ENCODE measurements around the gene HOXD3. TPM values are rescaled to one million over a fixed set of nuclear protein-coding genes. Genes with fewer than 3 reads are reported as not detected.

Gene HOXD3
- polyA plus RNA-seq, 1 experiment: not detected

DNA sequence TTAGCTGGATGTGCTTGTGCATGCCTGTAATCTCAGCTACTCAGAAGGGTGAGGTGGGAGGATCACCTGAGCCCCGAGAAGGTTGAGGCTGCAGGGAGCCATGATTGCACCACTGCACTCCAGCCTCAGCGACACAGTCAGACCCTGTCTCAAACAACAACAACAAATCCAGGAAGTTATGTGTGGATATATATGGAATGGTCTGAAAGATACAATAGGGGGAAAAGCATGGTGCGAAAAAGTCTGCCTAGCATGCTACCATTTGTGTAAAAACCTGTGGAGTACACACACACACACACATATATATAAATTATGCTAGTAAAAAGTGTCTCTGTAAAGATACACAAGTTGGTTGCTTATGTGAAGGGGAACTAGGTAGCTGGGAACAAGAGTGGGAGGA, 24.4 kb downstream of the HOXD3 start:
- no peak overlapping the region for H3K27ac ChIP-seq (ENCODE audit: low read depth, low read length)
- no peak for DNase-seq (ENCODE audit: low read depth, low spot score)
- H3K4me3 ChIP-seq (ENCODE audit: low read depth, low read length): no peak overlapping the region
- peaks cover 44% of the 10 kb centered on the region for H3K27me3 ChIP-seq (ENCODE audit: control insufficient read depth, insufficient read depth, low read length)
- ChIA-PET POLR2A (no interaction called here), CTCF (no interaction called here)
- H3K9me3 ChIP-seq (ENCODE audit: control insufficient read depth, insufficient read depth, low read length): no peaks in the 10 kb centered on the region; the same call in 1 of the 2 replicates
- TF ChIP-seq, protein P1, sequence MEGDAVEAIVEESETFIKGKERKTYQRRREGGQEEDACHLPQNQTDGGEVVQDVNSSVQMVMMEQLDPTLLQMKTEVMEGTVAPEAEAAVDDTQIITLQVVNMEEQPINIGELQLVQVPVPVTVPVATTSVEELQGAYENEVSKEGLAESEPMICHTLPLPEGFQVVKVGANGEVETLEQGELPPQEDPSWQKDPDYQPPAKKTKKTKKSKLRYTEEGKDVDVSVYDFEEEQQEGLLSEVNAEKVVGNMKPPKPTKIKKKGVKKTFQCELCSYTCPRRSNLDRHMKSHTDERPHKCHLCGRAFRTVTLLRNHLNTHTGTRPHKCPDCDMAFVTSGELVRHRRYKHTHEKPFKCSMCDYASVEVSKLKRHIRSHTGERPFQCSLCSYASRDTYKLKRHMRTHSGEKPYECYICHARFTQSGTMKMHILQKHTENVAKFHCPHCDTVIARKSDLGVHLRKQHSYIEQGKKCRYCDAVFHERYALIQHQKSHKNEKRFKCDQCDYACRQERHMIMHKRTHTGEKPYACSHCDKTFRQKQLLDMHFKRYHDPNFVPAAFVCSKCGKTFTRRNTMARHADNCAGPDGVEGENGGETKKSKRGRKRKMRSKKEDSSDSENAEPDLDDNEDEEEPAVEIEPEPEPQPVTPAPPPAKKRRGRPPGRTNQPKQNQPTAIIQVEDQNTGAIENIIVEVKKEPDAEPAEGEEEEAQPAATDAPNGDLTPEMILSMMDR (IDR thresholded peaks at IDR 0.05; ENCODE audit: low read depth, low read length): no peak

DNA sequence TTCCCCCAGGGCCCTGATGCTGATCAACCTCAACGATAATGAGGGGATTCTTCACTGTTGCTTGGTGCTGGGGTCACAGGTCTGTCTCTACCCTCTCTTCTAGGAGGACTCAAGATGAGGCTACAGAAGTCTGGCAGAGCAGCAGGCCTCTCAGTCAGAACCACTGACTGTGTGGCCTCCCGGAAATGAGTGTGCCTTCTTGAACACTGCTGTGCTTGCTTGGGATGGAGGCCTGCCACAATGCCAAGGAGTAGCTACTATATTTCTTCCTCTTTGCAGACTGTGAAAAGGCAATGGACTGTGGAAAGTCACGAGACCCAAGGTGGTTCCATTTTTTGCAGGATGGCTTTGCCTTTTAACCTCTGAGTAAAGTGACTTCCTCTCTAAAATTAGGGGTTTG, 25.6 kb downstream of the HOXD3 start:
- Histone ChIP-seq H3K27me3 (ENCODE audit: control insufficient read depth, insufficient read depth, low read length) (peaks cover 45% of the 10 kb centered on the region), H3K4me3 (ENCODE audit: low read depth, low read length) (no peak overlapping the region), H3K27ac (ENCODE audit: low read depth, low read length) (no peak overlapping the region), H3K9me3 (ENCODE audit: control insufficient read depth, insufficient read depth, low read length) (no peaks in the 10 kb centered on the region; the same call in 1 of the 2 replicates)
- TF ChIP-seq, protein P1 (IDR thresholded peaks at IDR 0.05; ENCODE audit: low read depth, low read length): no peak
- ChIA-PET CTCF (no interaction called here), POLR2A (no interaction called here)
- DNase-seq (ENCODE audit: low read depth, low spot score): no peak

DNA sequence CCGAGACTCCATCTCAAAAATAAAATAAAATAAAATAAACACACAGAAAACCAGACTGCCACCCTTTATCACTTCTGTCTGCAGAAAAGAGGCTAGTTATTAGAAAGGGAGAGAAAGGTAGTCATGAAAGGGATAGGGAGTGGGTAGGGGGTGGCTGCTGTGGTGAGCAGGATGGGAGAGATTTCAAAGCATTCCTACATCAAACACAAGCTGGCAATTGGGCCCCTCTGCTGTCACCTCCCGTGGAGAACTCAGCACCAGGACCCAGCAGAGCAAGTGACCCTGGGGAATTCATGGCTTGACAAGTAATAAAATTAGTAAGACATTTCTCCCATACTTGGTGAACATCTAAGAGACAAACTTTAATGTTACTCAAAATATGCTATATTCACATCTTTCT, 27.6 kb downstream of the HOXD3 start:
- Histone ChIP-seq H3K9me3 (ENCODE audit: control insufficient read depth, insufficient read depth, low read length) (no peaks in the 10 kb centered on the region; the same call in 1 of the 2 replicates), H3K27me3 (ENCODE audit: control insufficient read depth, insufficient read depth, low read length) (peaks cover 42% of the 10 kb centered on the region), H3K4me3 (ENCODE audit: low read depth, low read length) (no peak overlapping the region), H3K27ac (ENCODE audit: low read depth, low read length) (no peak overlapping the region)
- POLR2A ChIA-PET: no interaction called here
- DNase-seq (ENCODE audit: low read depth, low spot score): no peak
- TF ChIP-seq, protein P1 (IDR thresholded peaks at IDR 0.05; ENCODE audit: low read depth, low read length): no peak
- CTCF ChIA-PET: no interaction called here

DNA sequence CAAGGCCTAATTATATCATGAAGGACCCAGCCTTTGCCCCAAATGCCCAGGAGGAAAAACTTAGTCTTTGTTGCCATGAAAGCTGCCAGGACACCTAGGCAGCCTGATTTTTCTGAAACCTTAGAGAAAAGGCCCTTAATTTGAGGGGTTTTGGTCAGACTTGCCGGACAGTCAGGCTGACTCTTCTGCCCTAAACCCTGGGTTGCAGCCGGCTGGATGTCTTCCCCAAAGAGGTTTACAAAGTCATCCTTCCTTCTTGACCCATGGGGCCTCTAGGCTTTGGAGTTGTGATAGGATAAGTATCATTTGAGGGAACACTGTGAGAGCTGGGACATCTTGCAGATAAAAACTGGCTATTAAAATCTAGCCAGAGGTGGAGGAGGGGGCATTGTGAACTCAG, 28.9 kb downstream of the HOXD3 start:
- TF ChIP-seq, protein P1 (IDR thresholded peaks at IDR 0.05; ENCODE audit: low read depth, low read length): no peak
- CTCF ChIA-PET: interaction anchor here (1.8 kb wide), 1 partner anchor 466 kb away, joined by 5 read pairs; no protein-coding TSS in a partner anchor
- Histone ChIP-seq H3K27me3 (ENCODE audit: control insufficient read depth, insufficient read depth, low read length) (peaks cover 49% of the 10 kb centered on the region), H3K9me3 (ENCODE audit: control insufficient read depth, insufficient read depth, low read length) (no peaks in the 10 kb centered on the region; the same call in 1 of the 2 replicates), H3K4me3 (ENCODE audit: low read depth, low read length) (no peak overlapping the region), H3K27ac (ENCODE audit: low read depth, low read length) (no peak overlapping the region)
- DNase-seq (ENCODE audit: low read depth, low spot score): no peak
- POLR2A ChIA-PET: no interaction called here

DNA sequence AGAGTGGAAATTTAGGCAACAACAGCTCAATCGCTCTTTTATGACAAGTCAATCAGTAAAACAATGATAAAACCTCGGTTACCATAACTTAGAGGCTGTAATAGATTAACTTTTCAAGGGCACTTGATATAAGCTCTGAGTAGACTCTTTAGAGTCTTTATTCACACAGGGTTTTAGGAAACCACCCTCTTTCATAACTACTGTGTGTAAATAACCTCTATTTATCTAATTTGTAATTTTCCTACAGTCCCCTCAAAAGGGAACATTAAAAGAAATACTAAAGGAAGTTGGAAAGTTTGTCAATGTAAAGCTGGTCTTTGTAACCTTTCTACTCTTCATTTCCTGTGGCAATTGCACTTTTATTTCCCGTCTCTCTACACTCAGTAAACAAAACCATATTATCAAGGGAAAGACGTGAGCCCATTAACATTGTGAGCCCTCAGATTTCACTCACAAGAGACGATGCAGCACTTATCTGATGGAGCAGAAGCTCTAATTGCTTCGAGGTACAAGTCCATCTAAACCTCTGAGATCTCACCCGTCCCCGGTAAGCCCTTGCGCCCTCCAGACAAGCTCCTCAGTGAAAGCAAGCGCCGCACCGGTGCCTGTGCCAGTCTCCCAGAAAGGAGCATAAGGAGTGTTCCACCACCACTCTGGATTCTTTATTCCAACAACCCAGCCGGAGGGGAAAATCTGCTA, 30.2 kb downstream of the HOXD3 start:
- CTCF ChIA-PET: interaction anchor here (0.6 to 1.2 kb wide), 3 partner anchors 60 to 882 kb away, joined by 3 to 5 read pairs (median 4); no protein-coding TSS in a partner anchor
- no peaks in the 10 kb centered on the region; the same call in 1 of the 2 replicates for H3K9me3 ChIP-seq (ENCODE audit: control insufficient read depth, insufficient read depth, low read length)
- TF ChIP-seq, protein P1 (IDR thresholded peaks at IDR 0.05; ENCODE audit: low read depth, low read length): no peak
- POLR2A ChIA-PET: no interaction called here
- no peak for DNase-seq (ENCODE audit: low read depth, low spot score)
- H3K4me3 ChIP-seq (ENCODE audit: low read depth, low read length): peak overlapping the region; percentile 51; the same call in 1 of the 2 replicates
- H3K27ac ChIP-seq (ENCODE audit: low read depth, low read length): no peak overlapping the region
- H3K27me3 ChIP-seq (ENCODE audit: control insufficient read depth, insufficient read depth, low read length): peaks cover 55% of the 10 kb centered on the region
